Superior temporal gyrus (tissue), 1 donor: ENCODE results near the gene CBX7.

Experiments
- DNase-seq: peaks from one replicate; pipeline ENCODE4 v3.0.0-alpha.2; 2016; ENCODE audit errors: extremely low spot score

Gene CBX7

DNA sequence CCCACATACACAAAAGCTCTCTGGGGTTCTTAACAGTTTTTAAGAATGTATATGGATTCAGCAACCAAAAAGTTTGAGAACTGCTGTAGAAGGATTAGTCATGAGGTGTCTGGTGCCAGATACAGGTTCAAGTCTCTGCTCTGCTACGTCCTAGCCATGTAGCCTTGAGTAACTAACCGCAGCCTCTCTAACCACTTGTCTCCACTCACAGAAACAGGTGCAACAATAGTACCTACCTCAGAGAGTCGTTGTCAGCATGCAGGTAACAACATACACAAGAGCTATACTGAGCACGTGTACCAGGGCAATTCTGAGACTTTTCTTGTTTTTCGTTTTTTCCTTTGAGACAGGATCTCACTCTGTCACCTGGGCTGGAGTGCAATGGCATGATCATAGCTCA, 26.9 kb downstream of the CBX7 start:
- DNase-seq, result no peak

DNA sequence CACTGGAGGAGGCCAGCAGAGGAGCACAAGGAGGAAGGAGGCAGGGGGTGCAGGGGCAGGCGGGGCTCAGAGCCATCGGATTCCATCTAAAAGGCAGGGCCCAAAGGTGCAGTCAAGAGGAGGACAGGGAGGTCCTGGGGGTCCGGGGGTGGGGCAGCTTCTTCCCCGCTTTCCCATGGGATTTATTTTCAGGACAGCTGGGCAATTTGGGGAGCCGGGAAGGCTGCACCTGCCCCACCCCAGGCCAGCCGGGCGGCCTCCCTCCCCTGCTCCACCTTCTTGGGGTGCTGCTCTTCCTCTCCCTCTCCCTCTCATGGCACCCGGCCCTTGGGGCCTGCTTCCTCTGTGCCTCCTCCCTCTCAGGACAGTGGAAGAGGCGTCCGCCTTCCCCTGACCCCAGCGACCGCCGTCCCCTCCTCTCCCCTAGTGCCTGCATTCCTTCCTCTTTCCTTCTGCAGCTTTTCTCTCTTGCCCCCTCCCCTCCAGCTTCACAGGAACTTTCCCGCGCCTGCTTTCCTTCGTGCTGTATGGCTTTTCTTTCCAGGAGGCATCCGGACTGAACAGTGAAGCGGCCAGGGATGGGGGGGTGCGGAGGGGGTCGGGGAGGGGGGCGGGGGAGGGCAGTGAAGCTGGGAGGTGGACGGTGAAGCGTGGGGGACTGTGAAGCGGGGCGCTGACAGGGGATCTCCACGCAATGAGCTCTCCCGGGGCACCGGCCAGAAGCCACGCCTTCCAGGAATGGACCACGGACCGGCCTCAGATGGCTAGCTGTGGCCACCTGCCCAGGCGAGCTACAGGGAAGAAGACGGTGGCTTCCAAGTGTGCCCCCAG, 28.5 kb downstream of the CBX7 start:
- no peak for DNase-seq

DNA sequence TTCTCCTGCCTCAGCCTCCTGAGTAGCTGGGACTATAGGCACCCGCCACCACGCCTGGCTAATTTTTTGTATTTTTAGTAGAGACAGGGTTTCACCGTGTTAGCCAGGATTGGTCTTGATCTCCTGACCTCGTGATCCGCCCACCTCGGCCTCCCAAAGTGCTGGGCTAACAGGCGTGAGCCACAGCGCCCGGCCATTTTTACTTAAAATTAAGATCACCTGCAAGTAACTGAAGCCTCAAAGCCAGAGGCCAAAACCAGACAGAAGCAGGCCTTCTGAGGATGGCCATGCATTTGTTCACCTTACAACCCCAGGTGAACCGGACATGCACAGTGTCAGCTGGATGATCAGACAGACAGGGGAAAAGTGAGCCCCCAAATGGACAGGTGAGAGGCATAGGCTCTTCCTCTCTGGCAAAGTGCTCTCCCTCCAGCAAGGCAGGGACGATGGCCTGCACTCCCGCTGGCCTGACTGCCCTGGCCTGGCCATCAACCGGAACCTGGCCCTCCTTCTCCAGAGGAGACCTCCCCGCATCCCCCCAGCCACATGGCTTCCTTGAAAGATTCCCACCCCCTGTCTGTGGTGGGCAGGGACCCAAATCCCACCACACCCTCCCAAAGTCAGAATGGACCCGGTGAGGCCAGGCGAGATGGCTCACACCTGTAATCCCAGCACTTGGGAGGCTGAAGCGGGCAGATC, 29.6 kb downstream of the CBX7 start:
- no peak for DNase-seq

DNA sequence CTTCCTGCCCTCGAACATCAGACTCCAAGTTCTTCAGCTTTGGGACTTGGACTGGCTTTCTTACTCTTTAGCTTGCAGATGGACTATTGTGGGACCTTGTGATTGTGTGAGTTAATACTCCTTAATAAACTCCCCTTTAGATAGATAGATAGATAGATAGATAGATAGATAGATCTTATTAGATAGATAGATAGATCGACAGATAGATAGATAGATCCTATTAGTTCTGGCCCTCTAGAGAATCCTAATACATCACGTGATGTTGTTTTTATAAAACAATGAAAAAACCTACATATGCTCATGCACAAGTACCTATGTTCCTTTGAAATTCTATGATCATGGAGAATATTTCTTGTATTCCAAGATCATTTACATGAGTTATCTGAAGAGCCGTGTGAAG, 31.5 kb downstream of the CBX7 start:
- DNase-seq, result no peak

DNA sequence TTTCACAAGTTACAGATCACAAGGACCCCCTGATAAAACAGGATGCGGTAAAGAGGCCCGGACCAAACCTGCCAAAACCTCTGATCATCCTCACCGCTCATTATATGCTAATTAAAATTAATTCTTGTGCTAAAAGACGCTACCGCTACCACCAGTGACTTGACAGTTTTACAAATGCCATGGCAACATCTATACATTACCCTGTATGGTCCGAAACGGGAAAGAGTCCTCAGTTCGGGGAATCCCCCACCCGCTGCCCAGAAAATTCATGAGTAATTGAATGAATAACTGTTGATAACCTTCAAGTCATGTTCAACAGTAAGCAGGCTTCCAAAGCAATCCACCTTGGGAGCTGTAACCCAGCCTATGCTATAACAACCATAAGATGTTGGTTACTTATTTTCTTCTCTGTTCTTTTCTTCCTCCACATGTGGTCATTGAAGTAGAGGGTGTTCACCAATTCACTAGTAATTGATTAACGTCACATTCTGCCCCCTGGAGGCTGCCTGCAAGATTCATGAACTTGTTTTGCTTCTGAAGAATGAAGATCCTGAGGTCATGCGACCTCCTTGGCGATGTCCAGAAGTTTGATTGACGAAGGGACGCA, 34.8 kb downstream of the CBX7 start:
- no peak for DNase-seq

DNA sequence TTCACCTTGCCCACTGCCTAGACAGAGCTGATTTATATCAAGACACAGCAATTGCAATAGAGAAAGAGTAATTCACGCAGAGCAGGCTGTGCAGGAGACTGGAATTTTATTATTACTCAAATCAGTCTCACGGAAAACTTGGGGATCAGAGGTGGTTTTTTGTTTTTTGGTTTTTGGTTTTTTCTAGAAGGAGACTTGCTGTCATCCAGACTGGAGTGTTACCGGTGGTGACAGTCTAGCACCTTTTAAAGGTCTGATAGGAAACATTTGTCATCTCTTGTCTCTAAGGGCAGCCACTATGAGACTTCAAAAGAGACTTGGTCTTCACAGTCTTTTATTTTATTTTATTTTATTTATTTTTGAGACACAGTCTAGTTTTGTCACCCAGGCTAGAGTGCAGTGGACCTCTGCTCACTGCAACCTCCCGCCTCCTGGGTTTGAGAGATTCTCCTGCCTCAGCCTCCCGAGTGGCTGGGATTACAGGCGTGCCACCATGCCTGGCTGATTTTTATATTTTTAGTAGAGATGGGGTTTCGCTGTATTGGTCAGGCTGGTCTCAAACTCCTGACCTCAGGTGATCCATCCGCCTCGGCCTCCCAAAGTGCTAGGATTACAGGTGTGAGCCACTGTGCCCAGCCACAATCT, 36.4 kb downstream of the CBX7 start:
- no peak for DNase-seq

DNA sequence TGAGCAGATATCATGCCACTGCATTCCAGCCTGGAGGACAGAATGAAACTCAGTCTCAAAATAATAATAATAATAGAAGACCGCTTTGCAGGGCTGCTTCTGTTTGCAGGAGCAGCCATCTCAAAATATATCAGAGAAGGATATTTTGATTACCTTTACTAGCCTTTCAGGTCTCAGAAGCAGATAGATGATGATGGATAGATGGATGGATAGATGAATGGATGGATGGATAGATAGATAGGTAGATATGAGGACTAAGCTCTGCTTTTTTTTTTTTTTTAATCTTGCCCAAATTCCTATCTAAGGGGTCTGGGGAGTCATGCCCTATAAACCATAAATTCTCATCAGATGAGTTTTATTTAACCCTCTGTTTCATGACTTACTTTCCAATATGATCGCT, 36.9 kb downstream of the CBX7 start:
- DNase-seq, result no peak

DNA sequence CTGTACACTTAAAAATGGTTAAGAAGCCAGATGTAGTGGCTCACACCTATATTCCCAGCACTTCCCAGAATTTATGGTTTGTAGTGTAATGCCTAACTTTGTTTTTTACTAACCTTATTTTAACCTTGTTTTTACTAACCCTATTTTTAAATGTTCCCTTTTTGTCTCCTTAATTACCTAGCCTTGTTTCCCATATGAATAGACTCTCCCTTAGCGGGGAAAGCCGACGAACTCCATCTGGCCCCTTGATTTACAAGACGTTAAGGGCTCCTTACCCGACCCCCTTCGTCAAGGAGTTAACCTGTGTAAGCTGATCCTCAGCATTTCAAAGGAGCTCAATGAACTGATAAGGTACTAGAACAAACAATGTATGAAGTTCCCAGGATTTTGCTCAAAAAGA, 38.4 kb downstream of the CBX7 start:
- DNase-seq, result no peak

DNA sequence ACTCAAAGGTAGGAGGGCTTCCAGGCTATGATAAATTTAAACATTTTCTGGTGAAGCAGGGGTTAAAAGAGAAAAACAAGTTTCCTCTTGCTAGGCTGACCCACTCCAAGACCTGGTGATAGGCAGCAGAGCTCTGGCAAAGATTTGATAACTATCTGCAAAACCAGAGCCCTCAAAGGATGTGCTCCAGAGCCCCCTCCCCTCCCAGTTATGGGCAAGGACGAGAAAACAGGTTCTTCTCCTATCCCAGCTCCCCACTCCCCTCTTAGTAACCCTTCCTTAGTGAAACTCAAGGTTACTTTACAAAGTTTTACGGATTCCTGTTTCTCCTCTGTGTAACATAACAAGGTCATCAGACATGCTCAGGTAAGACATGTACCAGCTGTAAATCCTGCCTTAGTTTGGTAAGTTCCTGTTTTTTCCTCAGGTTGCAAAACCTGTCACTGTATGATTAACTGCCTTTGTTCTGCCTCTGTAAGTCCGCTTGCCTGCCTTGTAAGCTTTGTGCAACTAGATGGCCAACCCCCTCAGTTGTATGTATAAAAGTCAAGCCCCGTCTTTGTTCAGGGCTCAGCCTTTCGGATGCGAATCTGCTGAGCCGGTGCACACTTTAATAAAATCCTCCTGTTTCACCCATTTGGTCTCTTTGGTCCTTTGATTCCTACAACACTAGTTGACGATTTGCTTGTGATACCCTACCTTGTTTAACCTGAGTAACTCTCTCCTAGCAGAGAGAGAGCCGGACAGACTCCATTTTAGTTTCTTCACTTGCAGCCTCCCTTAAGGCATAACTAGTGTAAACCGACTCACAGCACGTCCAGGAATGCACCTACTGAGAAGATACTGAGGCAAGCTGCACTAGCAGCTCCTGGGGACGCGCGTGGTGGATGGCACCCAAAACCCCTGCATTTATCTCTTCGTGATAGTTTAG, 41.6 kb downstream of the CBX7 start:
- DNase-seq, result no peak

DNA sequence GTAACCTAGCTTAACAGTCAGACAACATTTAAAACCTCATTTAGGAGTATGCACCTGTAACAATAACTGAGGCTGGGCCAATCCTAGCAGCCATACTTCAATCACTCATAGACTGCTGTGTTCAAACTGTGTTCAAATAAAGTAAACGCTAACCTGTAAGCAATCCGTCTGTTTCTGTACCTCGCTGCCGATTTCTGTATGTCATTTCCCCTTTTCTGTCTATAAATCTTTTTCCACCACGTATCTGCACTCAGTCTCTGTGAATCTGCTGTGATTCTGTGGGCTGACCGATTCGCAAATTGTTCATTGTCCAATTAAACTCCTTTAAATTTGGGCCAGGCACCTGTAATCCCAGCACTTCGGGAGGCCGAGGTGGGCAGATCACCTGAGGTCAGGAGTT, 43.1 kb downstream of the CBX7 start:
- DNase-seq, result no peak

DNA sequence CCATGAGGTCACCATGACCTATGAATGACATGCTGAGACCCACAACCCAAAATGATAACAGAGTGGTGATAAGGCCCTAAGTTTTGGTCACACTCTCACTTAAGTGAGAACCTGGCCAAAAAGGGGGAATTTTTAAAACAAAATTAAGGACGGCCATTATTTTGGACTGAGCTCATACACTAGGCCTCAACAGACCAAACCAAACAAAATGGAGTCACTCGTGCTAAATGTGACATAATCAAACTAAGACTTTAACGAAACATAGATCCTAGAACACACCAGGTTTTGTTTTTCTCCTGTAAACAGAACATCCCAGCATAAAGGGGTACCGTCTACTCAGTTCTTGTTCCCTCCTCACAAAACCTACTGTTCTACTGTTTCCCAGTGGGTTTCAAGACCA, 44.0 kb downstream of the CBX7 start:
- no peak for DNase-seq

DNA sequence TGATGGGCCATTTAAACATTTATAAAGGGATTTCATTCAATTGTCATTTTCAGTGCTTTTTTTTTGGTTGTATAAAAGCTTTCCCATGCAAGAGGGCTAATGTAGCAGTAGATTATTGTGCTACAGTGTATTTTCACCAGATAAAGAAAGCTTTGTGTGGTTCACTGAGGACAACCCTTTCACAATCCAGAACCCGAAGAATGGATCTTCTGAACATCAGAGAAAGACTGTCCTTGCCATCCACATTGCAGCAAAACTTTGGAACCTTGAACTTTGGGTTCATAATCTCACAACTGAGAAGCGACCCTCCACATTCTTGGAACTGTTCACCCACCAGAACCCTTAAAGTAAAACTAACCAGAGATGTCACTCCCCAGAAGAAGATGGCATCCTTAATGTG, 46.2 kb downstream of the CBX7 start:
- DNase-seq, result peak; percentile 30

DNA sequence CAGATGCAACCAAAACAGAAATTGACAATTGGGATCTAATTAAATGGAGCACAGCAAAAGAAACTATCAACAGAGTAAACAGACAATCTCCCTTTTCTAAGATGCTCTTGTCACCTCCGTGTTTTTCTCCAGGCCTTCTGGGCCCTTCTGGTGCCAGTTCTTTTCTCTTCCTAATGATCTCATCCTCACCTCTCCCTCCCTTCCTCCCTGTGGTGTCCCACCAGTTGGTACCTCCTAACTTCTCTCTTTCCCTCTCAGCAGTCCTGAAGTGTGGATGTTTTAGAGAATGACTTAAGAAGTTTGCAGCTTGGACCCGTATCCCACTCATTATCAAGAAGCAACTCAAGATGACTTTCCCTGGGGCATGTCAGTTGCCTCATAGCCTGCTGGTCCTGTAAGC, 49.0 kb downstream of the CBX7 start:
- no peak for DNase-seq

DNA sequence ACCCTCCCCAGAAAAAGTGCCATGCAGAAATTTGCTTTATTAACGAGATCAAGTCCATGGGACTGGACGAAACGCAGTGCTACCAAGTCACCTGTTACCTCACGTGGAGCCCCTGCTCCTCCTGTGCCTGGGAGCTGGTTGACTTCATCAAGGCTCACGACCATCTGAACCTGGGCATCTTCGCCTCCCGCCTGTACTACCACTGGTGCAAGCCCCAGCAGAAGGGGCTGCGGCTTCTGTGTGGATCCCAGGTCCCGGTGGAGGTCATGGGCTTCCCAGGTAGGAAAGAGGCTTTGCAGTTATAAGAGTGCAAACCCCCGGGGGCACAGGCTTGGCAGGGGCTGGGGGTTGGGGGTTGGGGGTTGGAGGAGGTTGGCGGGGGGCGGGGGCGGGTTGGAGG, 51.3 kb downstream of the CBX7 start:
- DNase-seq, result no peak

DNA sequence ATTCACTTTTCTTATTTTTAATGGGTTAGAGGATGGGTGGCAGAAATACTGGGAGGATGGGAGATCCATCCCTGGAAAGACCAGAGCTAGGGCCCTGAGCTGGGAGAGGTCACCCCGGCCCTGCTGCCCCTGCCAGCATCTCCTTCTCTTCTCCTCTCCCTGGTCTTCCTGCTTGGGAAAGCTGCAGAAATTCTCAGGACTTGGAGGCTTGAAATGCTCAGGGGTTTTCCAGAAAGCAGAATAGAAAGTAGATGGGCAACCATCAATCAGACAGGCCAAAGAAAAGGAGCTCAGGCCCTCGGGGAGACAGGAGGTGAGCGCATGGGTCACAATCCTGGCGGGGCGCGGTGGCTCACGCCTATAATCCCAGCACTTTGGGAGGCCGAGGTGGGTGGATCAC, 53.9 kb downstream of the CBX7 start:
- DNase-seq, result no peak

DNA sequence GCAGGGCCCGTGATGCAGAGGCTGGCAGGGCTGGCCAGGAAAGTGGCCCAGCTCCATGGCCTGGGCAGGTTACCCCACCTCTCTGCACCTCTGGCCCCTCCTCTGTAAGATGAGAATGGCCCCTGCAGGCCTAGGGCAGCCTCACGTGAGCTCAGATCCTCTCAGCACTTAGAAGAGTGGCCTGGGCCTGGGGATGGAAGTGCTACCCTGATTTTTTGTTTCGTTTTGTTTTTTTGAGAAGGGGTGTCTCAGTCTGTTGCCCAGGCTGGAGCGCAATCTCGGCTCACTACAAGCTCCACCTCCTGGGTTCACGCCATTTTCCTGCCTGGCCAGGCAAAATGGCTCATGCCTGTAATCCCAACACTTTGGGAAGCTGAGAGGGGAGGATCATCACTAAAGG, 54.5 kb downstream of the CBX7 start:
- no peak for DNase-seq

DNA sequence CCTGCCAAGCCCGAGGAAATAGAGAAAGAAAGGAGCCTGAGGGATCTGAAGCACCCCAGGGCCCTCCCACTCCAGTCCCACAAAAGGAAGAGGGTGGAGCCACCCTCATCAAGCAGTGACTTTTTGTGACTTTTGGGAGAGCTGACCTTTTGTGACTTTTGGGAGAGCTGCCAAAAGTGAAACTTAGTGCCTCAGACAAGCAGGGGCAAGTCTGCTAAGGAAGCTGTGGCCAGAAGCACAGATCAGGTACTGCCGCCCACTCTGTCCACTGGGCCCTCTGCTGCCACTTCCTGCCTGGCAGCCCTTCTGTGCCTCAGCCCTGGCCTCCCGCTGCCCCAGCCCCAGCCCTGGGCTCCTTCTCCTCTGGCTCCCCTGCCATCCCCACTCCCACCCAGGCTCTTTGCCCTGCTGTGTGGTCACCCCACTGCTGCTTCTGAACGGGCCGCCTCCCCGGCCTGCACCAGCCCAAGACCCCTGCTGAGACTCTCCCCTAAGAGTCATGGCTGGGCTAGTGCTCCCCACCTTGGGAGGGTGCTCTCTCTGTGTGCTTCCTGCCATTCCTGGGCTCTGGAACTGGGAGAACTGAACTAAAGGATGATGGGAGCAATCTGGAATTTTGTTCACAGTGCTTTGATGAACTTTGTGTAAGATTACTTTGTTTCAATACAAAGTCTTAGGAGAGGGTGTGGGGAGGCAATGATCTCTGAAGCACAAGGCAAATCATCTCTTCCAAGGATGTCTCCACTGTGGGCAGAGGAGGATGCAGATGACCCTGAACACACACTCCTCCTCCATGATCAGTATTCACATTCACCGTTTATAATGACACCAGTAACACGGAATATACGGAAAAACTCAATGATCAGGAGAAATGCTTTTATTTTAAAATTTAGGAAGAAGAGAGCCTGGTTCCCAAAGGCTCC, 55.1 kb downstream of the CBX7 start, which contains the start of gene APOBEC3H:
APOBEC3H (plus strand) TSS at position 147 of the 923 bp plus-strand sequence. CDS start 3,035 bp downstream, outside the sequence.
- no peak for DNase-seq

DNA sequence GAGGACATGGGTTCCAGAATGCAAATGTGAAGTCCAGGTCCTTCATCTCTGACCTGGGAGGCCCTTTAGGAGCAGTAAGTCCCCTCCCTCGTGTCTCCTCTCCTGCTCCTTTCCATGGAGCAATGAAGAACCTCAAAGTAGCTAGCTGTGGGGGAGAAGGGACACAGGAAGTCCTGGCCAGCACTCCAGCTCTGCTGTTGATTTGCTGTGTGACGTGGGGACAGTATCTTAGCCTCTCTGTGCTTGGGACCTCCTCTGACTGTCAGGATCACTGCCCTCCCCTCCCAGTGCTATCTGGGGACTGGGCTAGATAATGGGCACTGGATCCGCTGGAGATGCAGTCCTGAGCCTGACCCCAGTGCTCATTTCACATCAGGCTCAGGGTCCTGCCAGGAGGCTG, 56.5 kb downstream of the CBX7 start:
- DNase-seq, result no peak

DNA sequence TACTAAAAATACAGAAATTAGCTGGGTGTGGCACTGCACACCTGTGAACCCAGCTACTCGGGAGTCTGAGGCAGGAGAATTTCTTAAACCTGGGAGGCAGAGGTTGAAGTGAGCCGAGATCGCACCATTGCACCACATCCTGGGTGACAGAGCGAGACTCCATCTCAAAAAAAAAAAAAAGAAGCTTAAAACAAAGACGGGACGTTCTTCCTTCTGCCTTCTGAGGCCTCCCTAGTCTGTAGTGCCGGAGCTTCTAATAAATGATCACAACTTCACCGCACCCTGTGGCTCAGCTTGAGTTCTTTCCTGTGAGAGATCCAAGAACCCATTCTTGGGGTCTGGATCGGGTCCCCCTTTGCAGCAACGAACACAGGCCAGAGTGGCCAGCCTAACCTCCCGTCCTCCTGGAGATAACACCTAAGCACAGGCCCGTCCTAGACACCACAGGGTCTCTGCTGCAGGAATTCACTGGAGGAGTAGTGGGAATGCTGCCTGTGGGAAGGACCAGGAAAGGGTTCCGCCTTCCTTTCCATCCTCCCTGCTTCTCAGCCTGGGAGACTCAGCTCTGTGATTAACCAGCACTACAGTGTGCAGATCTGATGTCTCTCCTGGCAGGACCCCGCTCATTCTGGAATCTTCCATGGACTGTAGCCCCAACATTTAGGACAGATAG, 57.6 kb downstream of the CBX7 start:
- no peak for DNase-seq
